Thyroid gland (tissue), 4 donors: ENCODE results near the gene LPCAT1.

Source experiments
- CTCF ChIP-seq, 6 experiments: fragments of 200-600 bp in 3 of 6; fragments of 450-650 bp in 3 of 6; sonication (generic) in 3 of 6; IDR thresholded peaks; one replicate each; pipeline ENCODE4 v1.5.1; 2016 to 2019; ENCODE audit warnings: antibody characterized with exemption in 6 of 6, mild to moderate bottlenecking in 2 of 6, inconsistent platforms in 1 of 6, moderate library complexity in 1 of 6
- POLR2A ChIP-seq, 2 donors: fragments of 450-650 bp; IDR thresholded peaks; one replicate each; pipeline ENCODE4 v1.6.1; 2017; ENCODE audit warnings: antibody characterized with exemption in 2 of 2, mild to moderate bottlenecking in 2 of 2, moderate library complexity in 1 of 2

GRCh38 chr5:1417586-1418225 is 106.1 kb downstream of the LPCAT1 start:
- TF ChIP-seq CTCF (IDR thresholded peaks at IDR 0.05), result no peak
- no peak for TF ChIP-seq POLR2A (IDR thresholded peaks at IDR 0.05)
